GM18517 (cell line): ENCODE results near the gene OPN3.

Source experiments
- ATAC-seq: cut with Tn5 transposase; IDR thresholded peaks from one replicate; pipeline ENCODE4 v1.9.1; 2021; ENCODE audit warnings: mild to moderate bottlenecking, moderate library complexity; ENCODE audit not compliant: unreplicated experiment

Gene OPN3

DNA sequence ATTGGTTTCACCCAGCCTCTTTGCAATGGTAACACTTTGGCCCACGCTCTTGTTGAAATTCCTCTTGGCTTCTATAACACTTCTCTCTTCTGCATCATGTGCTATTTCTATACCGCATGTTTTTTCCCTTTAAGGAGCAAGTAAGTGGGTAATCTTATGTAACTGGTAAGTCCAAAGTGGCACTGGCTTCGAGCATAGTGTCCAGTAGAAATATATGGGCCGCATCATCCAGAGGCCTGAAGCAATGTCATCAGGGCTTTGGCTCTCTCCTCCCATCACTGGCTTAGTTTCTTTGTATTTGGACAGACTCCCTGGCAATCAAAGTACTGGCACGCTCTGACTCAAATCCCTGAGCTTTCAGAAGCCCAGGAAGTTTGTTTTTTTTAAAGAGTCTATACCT is 17.5 kb downstream of the OPN3 start:
- ATAC-seq = no peak

DNA sequence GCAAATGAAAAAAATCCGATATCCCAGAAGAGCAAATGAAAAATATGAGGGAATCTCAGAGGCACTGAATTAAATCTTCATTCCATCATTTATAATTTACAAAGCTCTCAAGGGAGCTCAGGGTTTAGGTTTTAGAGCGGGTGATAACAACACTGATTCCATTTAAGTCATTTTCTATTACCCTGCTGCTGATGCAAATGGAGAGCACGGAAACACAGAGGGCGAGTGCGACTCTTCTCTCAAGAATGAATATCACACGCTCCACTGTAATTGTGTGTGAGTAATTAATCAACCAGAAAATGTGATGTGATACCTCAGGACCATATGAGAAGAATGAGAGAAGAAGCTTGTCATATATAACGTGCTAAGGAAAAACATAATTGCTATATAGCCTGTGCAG is 22.7 kb downstream of the OPN3 start:
- ATAC-seq = no peak

DNA sequence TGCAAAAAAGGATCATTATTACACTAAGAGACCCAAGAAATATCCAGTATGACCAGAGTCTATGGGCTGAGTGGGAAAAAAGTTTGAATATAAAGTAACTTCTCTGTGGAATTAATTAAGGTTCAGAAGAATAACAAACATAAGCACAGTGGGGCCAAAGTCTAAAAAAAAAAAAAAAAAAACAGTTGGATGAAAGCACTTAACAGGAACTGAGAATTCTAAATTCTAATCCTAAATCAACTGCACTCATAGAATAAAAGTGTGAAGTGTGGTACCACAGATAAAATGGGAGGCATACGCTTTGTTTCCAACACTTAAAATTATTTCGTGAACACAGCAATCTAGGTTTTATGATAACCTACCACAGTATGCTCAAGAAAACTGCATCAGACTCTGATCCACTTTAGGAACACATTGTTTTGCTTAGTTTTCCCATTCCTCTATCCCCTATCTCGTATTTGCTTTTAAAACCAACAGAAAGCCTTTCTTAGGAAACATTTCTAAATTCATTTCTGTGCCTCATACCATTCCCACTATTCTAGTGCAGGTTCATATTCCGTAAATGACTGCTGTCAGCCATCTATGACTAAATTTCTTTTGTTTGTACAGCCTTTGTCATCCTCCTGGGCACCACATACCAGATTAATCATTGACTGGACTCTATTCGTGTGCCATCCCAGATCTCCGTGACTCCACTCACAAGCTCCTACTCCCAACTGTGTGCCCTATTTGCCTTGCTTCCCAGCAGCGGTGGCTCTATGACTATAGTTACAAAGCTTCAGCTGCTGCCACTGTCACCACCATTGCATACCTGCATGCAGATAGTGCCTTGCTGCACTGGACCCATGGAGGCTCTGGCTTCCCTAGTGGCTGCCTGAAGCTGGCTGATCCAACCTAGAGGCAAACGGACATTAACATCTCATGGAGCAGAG is 24.9 kb downstream of the OPN3 start:
- ATAC-seq = no peak

DNA sequence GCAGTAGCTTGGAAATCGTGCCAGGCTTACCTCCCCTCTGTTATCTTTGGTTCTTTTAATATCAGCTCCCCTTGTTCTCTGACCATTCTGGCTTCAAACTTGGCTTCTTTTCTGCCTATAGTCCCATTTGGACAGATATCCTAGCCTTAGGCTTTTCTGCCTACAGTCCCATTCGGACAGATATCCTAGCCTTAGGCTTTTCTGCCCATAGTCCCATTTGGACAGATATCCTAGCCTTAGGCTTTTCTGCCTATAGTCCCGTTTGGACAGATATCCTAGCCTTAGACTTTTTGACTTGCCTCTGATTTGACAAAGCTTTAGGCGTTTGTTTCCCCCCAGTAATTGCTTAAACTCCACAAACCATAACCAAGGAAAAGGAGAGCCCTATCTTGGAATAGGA is 25.6 kb downstream of the OPN3 start:
- no peak for ATAC-seq

DNA sequence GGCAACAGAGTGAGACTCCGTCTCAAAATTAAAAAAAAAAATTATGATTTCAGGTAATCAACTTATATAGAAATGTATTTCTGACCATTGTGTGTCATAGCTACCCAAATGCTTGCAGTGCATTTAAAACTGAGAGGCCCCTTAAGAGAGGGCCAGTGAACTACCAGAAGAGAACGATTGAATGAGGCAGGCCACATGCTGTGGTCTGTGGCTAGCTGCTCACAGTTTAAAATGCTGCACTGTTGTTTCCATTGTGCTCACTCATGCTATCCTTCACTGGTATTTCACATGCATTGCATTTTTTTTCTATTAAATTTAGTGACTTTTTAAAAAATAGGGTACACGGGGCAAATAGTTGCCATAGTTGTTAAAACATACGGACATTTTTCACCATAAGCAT is 26.0 kb downstream of the OPN3 start:
- no peak for ATAC-seq

DNA sequence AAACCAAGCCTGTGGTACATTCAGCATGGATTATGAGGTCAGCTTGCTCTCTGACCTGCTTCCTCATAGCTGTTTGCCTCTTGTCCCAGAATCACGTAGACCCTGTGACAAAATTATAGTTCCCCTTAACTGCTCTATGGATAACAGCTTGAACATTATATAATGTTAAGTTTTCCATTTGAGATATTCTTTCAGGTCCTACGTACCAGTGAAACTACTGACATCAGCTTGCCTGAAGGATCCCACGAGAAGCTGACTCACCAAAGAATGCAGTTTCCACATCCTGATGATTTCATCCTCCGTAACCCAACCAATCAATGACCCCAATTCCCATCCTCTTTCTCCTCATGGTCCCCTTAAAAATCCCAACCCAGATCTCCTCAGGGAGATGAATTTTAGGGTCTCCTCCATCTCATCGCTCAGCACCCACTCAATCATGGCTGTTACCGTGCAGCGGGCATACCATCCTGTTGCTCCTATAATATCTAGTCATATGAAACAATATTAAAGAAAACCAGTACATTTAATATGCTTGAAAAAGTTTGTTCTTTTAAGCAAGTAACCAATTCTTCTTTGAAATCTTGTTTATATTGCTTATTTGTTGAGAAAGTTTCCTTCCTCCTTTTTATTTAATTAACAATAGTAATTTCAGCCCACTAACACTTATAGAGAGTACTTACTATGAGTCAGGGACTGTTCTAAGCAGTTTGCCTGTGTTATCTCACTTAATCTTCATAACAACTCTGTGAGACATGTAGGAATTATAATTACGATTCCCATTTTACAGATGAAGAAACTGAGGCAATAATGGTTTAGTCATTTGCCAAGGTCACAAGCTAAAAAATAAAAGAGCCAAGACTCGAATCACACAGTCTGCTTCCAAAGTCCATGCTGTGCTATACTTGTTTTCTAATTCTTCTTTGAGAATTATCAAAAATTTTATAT is 27.4 kb downstream of the OPN3 start:
- ATAC-seq = no peak

DNA sequence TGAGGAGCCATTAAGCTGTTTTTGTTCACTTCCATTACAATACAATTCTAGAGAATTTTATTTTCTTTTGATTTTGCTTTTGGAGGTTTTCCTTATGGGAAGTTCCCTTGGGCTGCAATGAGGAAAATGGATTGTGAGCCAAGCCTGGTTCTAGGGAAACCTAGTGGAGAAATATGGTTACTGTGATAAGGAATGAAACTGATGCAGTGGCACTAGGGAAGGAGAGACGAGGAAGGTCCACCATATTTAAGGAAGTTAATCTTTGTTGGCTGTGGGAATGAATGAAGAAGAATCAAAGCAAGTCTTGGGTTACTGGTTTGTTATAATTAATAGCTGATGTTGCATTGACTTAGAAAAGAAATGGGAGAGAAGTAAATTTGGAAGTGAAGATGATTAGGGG is 28.4 kb downstream of the OPN3 start:
- no peak for ATAC-seq

DNA sequence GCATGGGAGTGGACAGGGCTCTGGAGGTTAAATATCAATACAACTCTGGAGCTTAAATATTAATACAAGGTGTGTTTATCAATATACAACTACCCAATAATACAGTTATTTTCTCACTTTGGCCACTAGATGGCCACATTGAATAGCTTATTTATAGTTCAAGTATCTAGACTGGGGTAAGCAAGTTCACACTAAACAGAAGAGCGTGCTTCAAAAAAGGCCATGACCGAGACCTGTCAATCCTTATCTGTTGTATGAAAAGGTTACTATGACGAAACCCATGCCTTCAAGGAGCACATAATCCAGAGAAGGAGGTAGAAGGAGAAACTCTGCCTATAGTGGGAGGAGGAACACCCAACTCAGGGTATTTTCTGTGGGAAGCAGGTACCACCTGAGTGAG is 29.1 kb downstream of the OPN3 start:
- peak; percentile 96 for ATAC-seq

DNA sequence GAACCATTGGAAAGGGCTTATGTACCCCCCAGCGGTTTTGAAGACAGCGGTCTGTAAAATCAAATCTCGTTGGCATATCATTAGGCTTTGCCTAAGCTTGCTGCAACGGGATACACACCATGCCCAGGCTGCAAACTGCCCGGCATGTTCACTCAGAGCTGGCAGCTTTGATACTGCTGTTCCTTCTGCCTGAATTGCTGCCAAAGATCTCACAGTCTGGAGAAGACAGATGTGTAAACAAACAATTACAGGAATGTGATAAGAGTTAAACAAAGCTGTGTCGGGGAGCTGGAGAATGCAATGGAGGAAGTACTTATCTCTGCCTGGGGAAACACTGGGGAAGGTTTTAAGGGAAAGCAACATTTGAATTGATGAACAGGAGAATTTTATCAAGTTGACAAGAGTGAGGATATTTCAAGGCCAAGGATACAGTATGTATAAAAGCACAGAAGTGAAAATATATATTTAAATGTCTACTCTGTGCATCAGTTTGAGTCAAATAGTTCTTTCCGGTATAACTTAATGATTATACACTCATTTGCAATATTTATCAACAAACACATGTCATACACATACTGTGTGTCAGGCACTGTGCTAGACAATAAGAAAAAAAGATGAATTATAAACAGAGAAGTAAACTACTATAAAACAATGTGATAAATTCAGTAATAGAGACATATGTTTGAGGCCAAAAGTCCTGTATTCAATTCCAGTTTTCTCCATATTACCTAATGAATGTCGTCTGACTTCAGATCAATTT is 29.9 kb downstream of the OPN3 start:
- no peak for ATAC-seq

DNA sequence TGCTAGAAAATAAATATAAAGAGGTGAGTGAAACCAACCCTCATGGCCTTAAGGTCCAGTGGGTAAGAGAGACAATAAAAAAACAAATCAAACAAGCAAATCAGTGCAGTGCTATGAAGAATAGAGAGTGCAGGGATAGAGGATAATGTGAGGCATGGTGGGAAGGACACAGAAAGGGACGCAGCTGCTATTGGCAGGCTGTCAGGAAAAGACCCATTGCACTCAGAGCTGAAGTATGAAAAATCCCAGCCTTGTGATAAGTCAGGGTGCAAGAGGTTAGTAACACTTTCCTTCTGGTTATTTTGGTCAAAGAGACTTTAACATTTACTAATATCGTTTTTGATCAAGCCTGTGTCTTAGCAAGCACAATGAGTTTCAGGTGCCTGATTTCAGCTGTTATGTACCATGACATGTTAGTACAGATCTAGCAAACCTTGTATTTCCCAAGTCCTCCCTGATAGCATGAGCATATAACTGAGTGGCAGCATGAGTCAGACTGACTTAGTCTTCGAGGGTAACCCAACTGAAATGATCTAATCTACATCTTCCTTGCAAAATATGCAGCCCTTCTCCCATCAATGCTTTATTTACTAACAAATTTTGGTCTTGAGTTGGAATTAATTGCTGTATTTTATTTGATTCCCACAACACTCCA is 31.7 kb downstream of the OPN3 start:
- ATAC-seq = no peak

DNA sequence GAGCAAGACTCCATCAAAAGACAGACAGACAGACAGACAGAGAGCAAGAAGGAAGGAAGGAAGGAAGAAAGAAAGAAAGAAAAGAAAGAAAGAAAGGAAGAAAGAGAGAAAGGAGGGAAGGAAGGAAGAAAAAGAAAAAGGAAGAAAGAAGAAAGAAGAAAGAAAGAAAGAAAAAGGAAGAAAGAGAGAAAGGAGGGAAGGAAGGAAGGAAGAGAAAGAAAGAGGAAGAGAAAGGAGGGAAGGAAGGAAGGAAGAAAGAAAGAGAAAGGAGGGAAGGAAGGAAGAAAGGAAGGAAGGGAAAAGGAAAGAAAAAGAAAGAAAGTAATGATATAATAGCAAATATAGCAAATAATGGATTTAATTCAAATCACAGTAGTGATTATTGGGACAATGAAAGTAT is 32.7 kb downstream of the OPN3 start:
- ATAC-seq = no peak

DNA sequence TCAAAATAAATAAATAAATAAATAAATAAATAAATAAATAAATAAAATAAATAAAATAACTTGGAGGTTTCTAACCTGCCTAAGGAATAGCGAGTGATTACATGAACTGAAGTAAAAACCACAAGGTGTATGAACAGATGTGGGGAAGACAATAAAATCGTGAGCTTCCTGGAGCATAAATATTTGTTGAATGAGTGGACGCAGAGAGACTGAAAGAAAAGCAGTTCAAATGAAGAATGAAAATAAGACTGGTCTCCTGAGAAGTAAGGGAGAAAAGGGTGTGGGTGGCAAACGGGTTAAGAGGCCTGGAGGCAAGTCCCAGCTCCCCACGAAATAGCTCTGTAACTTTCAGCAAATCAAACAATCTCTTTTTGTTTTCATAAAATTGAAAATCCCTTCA is 33.6 kb downstream of the OPN3 start:
- ATAC-seq = no peak

DNA sequence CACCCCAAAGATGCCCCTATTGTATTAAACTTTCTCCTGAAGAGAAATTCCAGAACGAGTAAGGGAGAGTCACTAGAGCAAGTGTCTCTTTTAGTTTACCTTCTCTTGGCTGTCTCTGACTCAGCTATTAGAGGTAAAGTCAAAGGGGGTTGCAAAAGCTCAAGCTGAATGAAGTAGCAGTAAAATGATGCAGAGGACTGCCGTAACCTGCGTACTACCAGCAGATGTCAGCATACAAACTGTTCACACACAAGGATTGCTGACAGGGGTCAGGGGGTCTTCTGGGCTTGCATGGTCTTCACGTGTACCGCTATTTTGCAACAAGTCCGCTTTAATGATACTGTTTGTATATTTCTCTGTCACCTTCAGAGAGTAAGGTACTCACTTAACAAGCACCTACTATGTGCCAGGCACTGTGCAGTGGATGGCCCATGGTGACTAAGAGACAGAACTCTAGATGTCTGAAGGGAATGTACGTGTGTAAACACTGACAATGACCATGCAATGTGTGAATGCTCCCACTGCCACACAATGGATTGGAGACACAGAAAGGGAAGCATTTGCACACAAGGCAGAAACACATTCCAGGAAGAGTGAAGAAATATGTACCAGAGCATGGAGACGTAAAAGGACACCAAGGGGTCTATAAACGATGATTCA is 34.9 kb downstream of the OPN3 start:
- no peak for ATAC-seq

DNA sequence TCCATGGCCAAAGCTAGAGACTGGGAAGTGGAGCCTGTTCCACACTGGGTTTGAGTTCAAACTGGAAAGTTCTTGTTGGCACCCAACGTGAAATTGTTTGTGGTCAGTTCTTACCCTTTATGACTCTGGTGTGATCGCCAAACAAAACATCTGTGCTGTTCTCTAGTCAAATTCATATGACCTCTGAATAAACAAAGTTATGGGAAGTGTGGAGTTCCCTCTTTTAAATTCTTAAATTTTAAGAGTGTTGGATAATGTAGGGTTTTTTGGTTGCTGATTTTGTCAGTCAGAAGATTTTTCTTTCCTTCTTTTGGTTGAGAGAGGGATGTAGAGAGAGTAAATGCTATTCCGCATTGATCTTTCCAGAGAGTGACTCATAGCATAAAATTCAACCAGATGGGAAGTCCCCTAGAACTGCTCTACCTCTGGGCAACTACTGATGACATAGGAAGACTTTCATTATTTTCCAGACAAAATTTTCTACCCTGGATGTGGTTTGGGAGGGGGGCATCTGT is 36.4 kb downstream of the OPN3 start:
- ATAC-seq = no peak

DNA sequence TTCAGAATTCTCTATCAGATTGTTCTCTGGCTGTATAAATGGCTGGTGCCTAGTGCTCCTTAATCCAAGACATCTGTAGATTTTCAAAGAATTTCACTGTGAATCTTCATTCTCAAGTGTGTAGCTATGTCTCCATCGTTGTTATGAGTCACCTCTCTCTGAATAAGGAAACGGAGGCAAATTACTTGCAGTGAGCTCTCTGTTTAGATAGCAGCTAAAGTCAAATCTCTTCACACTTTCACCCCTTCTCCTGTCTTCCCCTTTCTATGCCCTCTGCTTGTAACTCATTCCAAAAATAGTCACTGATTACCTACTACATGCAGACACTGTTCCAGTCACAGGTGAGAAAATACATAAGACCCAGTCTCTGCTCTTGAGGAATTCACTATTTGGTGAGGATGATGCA is 39.7 kb downstream of the OPN3 start:
- ATAC-seq = peak; percentile 93

DNA sequence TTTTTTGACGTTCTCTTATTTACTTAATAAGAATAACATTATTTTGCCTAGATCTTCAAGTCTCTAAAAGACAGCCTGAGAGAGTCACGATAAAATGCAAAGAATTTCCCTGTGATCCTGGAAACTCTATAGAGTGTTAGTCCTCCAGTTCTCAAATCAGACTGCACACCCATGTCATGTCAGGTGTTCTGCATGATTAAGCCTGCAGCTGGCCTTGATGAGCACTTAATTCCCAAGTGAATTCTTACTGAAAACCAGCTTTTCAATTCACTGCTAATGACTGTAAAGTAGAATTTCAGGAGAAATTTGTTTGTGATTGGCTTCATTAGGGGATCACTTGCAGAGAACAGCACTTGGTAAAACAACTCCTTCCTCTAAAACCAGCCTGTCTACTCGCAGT is 41.9 kb downstream of the OPN3 start:
- peak; percentile 47 for ATAC-seq

DNA sequence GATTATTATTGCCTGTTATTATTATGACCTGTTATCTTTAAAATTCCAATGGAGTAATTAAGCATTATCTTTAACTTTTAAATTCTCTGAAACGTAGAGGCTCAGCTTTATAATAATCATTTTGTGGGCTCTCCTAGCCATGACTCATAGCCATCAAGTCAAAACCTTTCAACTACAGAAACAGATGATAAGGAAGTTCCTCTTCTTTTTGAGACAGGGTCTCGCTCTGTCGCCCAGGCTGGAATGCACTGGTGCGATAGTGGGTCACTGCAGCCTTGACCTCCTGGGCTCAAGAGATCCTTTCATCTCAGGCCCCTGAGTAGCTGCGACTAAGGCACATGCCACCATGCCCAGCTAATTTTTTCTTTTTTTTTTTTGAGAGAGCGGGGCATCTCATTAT is 43.5 kb downstream of the OPN3 start:
- no peak for ATAC-seq

DNA sequence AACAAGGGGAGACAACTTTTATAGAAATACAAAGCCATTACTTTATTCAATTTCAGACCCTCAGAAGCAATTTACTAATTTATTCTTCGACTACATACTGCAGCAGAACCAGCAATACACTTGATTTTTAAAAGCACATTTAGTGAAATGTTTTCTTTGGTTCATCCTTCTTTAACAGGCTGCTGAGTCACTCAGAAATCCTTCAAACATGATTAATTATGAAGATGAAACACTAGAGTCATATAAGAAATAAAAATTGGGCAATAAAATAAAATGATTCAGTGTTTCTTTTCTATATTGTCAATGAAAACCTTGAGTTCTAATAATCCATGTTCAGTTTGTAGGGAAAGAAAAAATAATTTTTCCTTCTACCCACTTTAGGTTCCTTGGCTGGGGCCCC is 47.0 kb downstream of the OPN3 start:
- ATAC-seq = no peak

DNA sequence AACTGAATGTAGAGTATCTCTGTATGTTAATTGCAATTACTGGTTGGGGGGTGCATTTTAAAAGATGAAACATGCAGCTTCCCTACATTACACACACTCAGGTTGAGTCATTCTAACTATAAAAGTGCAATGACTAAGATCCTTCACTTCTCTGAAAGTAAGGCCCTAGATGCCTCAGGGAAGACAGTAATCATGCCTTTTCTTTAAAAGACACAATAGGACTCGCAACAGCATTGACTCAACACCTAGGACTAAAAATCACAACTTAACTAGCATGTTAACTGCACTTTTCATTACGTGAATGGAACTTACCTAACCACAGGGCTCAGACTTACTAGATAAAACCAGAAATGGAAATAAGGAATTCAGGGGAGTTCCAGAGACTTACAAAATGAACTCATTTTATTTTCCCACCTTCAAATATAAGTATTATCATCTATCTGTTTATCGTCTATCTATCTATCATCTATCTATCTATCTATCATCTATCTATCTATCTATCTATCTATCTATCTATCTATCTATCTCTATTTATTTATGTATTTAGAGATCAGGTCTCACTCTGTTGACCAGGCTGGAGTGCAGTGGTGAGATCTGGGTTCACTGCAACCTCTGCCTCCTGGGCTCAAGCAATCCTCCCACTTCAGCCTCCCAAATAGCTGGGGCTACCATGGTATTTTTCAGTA is 47.8 kb downstream of the OPN3 start:
- ATAC-seq = peak; percentile 65
